Neuronal stem cell (in vitro differentiated cells): ENCODE data around the gene F13A1.

Source experiments
- DNase-seq: peaks from one replicate; pipeline ENCODE4 v3.0.0-alpha.2; 2013; ENCODE audit warnings: low spot score
- H2AFZ ChIP-seq: one replicate; pipeline ENCODE4 v1.6.1; 2013; ENCODE audit warnings: mild to moderate bottlenecking, low read length, inconsistent platforms
- H2AK5ac ChIP-seq: 2 replicates; pipeline ENCODE4 v1.6.1; 2013; ENCODE audit warnings: low read depth, mild to moderate bottlenecking, inconsistent platforms, low read length, moderate library complexity, mixed read lengths
- H2BK120ac ChIP-seq: 2 replicates; pipeline ENCODE4 v1.6.1; 2013; ENCODE audit warnings: low read depth, mild to moderate bottlenecking, inconsistent platforms, low read length, moderate library complexity, mixed read lengths
- H2BK12ac ChIP-seq: one replicate; pipeline ENCODE4 v1.6.1; 2013; ENCODE audit warnings: low read length, inconsistent platforms
- H2BK15ac ChIP-seq: 2 replicates; pipeline ENCODE4 v1.6.1; 2013; ENCODE audit warnings: mild to moderate bottlenecking, low read length, inconsistent platforms, mixed read lengths
- H2BK5ac ChIP-seq: one replicate; pipeline ENCODE4 v1.6.1; 2013; ENCODE audit warnings: inconsistent platforms, mild to moderate bottlenecking, low read length, moderate library complexity
- H3K14ac ChIP-seq: one replicate; pipeline ENCODE4 v1.6.1; 2013; ENCODE audit warnings: low read length, inconsistent platforms
- H3K18ac ChIP-seq: 2 replicates; pipeline ENCODE4 v1.6.1; 2013; ENCODE audit warnings: low read length, inconsistent platforms
- H3K23ac ChIP-seq: 2 replicates; pipeline ENCODE4 v1.6.1; 2013; ENCODE audit warnings: low read depth, mild to moderate bottlenecking, mixed read lengths, low read length, inconsistent platforms; ENCODE audit not compliant: poor library complexity
- H3K27ac ChIP-seq: replicated peaks from 3 replicates; pipeline ENCODE4 v1.5.1; 2013; ENCODE audit warnings: low read length, inconsistent platforms
- H3K27me3 ChIP-seq, 3 experiments: 2 replicates each; pipeline ENCODE4 v1.6.1; 2013; ENCODE audit warnings: low read length in 3 of 3, mild to moderate bottlenecking in 2 of 3, inconsistent platforms in 1 of 3, low read depth in 1 of 3, mixed read lengths in 1 of 3, moderate library complexity in 1 of 3; ENCODE audit not compliant: control insufficient read depth in 3 of 3, insufficient read depth in 3 of 3
- H3K36me3 ChIP-seq, 2 donors: replicated peaks in 1 of 2; 2 replicates each; pipeline ENCODE4 v1.6.1; 2013; ENCODE audit warnings: low read length in 2 of 2; ENCODE audit not compliant: control insufficient read depth in 2 of 2, insufficient read depth in 2 of 2
- H3K4ac ChIP-seq: 2 replicates; pipeline ENCODE4 v1.6.1; 2013; ENCODE audit warnings: inconsistent platforms, mild to moderate bottlenecking, low read length, moderate library complexity
- H3K4me1 ChIP-seq, 2 donors: 1 replicate in 1 of 2; 2 replicates in 1 of 2; pipeline ENCODE4 v1.6.1; 2013; ENCODE audit warnings: low read length in 2 of 2, low read depth in 1 of 2; ENCODE audit not compliant: control insufficient read depth in 2 of 2, insufficient read depth in 1 of 2
- H3K4me2 ChIP-seq: one replicate; pipeline ENCODE4 v1.6.1; 2013; ENCODE audit warnings: mild to moderate bottlenecking, low read length, inconsistent platforms; ENCODE audit not compliant: insufficient read depth, poor library complexity, severe bottlenecking
- H3K4me3 ChIP-seq, 2 donors: 2 replicates each; pipeline ENCODE4 v1.5.1; 2013; ENCODE audit warnings: low read length in 2 of 2, mild to moderate bottlenecking in 2 of 2, inconsistent platforms in 1 of 2, moderate library complexity in 1 of 2
- H3K79me1 ChIP-seq: one replicate; pipeline ENCODE4 v1.6.1; 2013; ENCODE audit warnings: low read depth, mild to moderate bottlenecking, inconsistent platforms, low read length, moderate library complexity
- H3K9ac ChIP-seq: one replicate; pipeline ENCODE4 v1.6.1; 2013; ENCODE audit warnings: mild to moderate bottlenecking, low read depth, low read length, inconsistent platforms; ENCODE audit not compliant: poor library complexity
- H3K9me3 ChIP-seq, 2 donors: replicated peaks in 1 of 2; 2 replicates each; pipeline versions ENCODE3 to v1.6.1; 2013; ENCODE audit warnings: low read length in 2 of 2, mild to moderate bottlenecking in 2 of 2, inconsistent platforms in 1 of 2, low read depth in 1 of 2, mixed read lengths in 1 of 2, moderate library complexity in 1 of 2; ENCODE audit not compliant: control insufficient read depth in 2 of 2, insufficient read depth in 1 of 2
- H4K8ac ChIP-seq: one replicate; pipeline ENCODE4 v1.6.1; 2013; ENCODE audit warnings: low read depth, mild to moderate bottlenecking, inconsistent platforms, low read length, moderate library complexity
- H4K91ac ChIP-seq: one replicate; pipeline ENCODE4 v1.6.1; 2013; ENCODE audit warnings: low read length, low read depth, mild to moderate bottlenecking, inconsistent platforms; ENCODE audit not compliant: poor library complexity
- WGBS, 2 donors: extraction: QIAGEN DNeasy Blood & Tissue Kit; methylation state at CpG; one replicate each; pipeline ENCODE4 v1.1.7; 2013; ENCODE audit warnings: missing lambda C conversion rate in 2 of 2, mixed read lengths in 1 of 2; ENCODE audit not compliant: insufficient read length in 2 of 2, insufficient replicate concordance in 1 of 2; ENCODE audit errors: extremely low coverage in 2 of 2; 5-methylcytosine and 5-hydroxymethylcytosine counted together

The F13A1 gene

GRCh38 chr6:6320901-6321300, 439 bp upstream of the F13A1 start:
- H3K23ac ChIP-seq, result no peak overlapping the region
- no peak overlapping the region for H2AK5ac ChIP-seq
- H3K18ac ChIP-seq, result peak overlapping the region; percentile 24
- WGBS, 2 donors, result no CpG with 5 or more reads among the region's 4 CpGs
- H2AFZ ChIP-seq, result peak overlapping the region; percentile 32
- peak overlapping the region; percentile 67 for H3K4me2 ChIP-seq
- H3K9ac ChIP-seq, result no peak overlapping the region
- no peak overlapping the region for H2BK15ac ChIP-seq
- H3K36me3 ChIP-seq, result no peaks in the 10 kb centered on the region
- H3K4me3 ChIP-seq, result no peak overlapping the region
- H3K27ac ChIP-seq, result no peak overlapping the region
- H3K4ac ChIP-seq, result no peak overlapping the region
- H4K91ac ChIP-seq, result no peak overlapping the region
- H3K9me3 ChIP-seq, result no peaks in the 10 kb centered on the region
- no peak overlapping the region for H4K8ac ChIP-seq
- H3K4me1 ChIP-seq, result peaks cover 26 to 29% of the 10 kb centered on the region in 2 donors
- H3K14ac ChIP-seq, result peak overlapping the region; percentile 39
- H2BK12ac ChIP-seq, result no peak overlapping the region
- no peak for DNase-seq
- H3K79me1 ChIP-seq, result no peaks in the 10 kb centered on the region
- H3K27me3 ChIP-seq, result peaks cover 0 to 14% (median 0%) of the 10 kb centered on the region in 3 experiments
- no peak overlapping the region for H2BK5ac ChIP-seq
- H2BK120ac ChIP-seq, result no peak overlapping the region

GRCh38 chr6:6317825-6318733, 2.4 kb downstream of the F13A1 start:
- H3K4ac ChIP-seq, result no peak overlapping the region
- H3K14ac ChIP-seq, result no peak overlapping the region
- DNase-seq, result peak; percentile 55
- no peak overlapping the region for H3K23ac ChIP-seq
- no peak overlapping the region for H2BK15ac ChIP-seq
- H4K8ac ChIP-seq, result no peak overlapping the region
- peaks cover 0 to 14% (median 0%) of the 10 kb centered on the region in 3 experiments for H3K27me3 ChIP-seq
- peak overlapping the region; percentile 43 for H2AFZ ChIP-seq
- no CpG with 5 or more reads among the region's 10 CpGs for WGBS, 2 donors
- peak overlapping the region; percentile 57 for H3K27ac ChIP-seq
- no peak overlapping the region for H2AK5ac ChIP-seq
- H2BK5ac ChIP-seq, result no peak overlapping the region
- no peak overlapping the region for H3K9ac ChIP-seq
- H3K4me2 ChIP-seq, result no peak overlapping the region
- H3K4me1 ChIP-seq, result peaks cover 26 to 29% of the 10 kb centered on the region in 2 donors
- no peak overlapping the region for H4K91ac ChIP-seq
- no peak overlapping the region for H3K4me3 ChIP-seq
- no peaks in the 10 kb centered on the region for H3K9me3 ChIP-seq
- no peak overlapping the region for H2BK12ac ChIP-seq
- H2BK120ac ChIP-seq, result no peak overlapping the region
- H3K36me3 ChIP-seq, result no peaks in the 10 kb centered on the region
- H3K18ac ChIP-seq, result peak overlapping the region; percentile 16
- no peaks in the 10 kb centered on the region for H3K79me1 ChIP-seq

- Histone ChIP-seq H2BK120ac (no peak overlapping the region), H3K36me3 (no peaks in the 10 kb centered on the region), H3K79me1 (no peaks in the 10 kb centered on the region), H2AK5ac (no peak overlapping the region), H3K4ac (no peak overlapping the region), H3K4me3 (no peak overlapping the region), H3K9me3 (no peaks in the 10 kb centered on the region), H3K27me3 (peaks cover 0 to 14% (median 0%) of the 10 kb centered on the region in 3 experiments), H2AFZ (no peak overlapping the region), H3K18ac (no peak overlapping the region), H3K4me2 (no peak overlapping the region), H3K9ac (no peak overlapping the region), H4K8ac (no peak overlapping the region), H2BK12ac (no peak overlapping the region), H3K14ac (no peak overlapping the region), H3K4me1 (peaks cover 26 to 29% of the 10 kb centered on the region in 2 donors), H4K91ac (no peak overlapping the region), H3K27ac (no peak overlapping the region), H2BK5ac (no peak overlapping the region), H2BK15ac (no peak overlapping the region), H3K23ac (no peak overlapping the region)
- no CpG with 5 or more reads among the region's 2 CpGs for WGBS, 2 donors
- DNase-seq, result no peak
Observed at GRCh38 chr6:6317386-6317785, 3.1 kb downstream of the F13A1 start.

- Histone ChIP-seq H2AK5ac (no peak overlapping the region), H4K91ac (no peak overlapping the region), H3K4me2 (no peak overlapping the region), H3K14ac (no peak overlapping the region), H3K23ac (no peak overlapping the region), H3K4me1 (peaks cover 22 to 25% of the 10 kb centered on the region in 2 donors), H3K9ac (no peak overlapping the region), H2BK15ac (no peak overlapping the region), H3K27me3 (peaks cover 0 to 14% (median 0%) of the 10 kb centered on the region in 3 experiments), H3K36me3 (no peaks in the 10 kb centered on the region), H3K79me1 (no peaks in the 10 kb centered on the region), H2BK5ac (no peak overlapping the region), H3K9me3 (no peaks in the 10 kb centered on the region), H2BK12ac (no peak overlapping the region), H3K4ac (no peak overlapping the region), H2AFZ (peak overlapping the region; percentile 25), H4K8ac (no peak overlapping the region), H2BK120ac (no peak overlapping the region), H3K4me3 (no peak overlapping the region), H3K18ac (no peak overlapping the region), H3K27ac (no peak overlapping the region)
- DNase-seq, result peak; percentile 44
- no CpG with 5 or more reads among the region's 6 CpGs for WGBS, 2 donors
Observed at GRCh38 chr6:6315660-6316059, 4.8 kb downstream of the F13A1 start.
